Renal pelvis (tissue), 4 donors: ENCODE results near the gene STAU1. TPM values are rescaled to one million over a fixed set of nuclear protein-coding genes. Genes with fewer than 3 reads are reported as not detected.
"Not testable (repeated sequence)": the region's sequence is repeated elsewhere in the genome, so short reads cannot be mapped to it uniquely, and the experiment has no call there.

Experiments
- DNase-seq: peaks from one replicate; pipeline ENCODE4 v3.0.0-alpha.2; 2013
- polyA plus RNA-seq, 3 donors: library from polyadenylated mRNA; unstranded; fragments of 120-200 nt; gene quantifications; one replicate each; pipeline ENCODE4 v1.2.1, GENCODE V29; 2013; ENCODE audit not compliant: insufficient read length in 3 of 3

STAU1 gene
- polyA plus RNA-seq, 3 donors = 112 to 120 (median 117) TPM

- no peak for DNase-seq
These were observed 26.4 kb upstream of the STAU1 start for GRCh38 chr20:49214571-49214970.

GRCh38 chr20:49210757-49211110, 22.6 kb upstream of the STAU1 start:
- DNase-seq = no peak

DNA sequence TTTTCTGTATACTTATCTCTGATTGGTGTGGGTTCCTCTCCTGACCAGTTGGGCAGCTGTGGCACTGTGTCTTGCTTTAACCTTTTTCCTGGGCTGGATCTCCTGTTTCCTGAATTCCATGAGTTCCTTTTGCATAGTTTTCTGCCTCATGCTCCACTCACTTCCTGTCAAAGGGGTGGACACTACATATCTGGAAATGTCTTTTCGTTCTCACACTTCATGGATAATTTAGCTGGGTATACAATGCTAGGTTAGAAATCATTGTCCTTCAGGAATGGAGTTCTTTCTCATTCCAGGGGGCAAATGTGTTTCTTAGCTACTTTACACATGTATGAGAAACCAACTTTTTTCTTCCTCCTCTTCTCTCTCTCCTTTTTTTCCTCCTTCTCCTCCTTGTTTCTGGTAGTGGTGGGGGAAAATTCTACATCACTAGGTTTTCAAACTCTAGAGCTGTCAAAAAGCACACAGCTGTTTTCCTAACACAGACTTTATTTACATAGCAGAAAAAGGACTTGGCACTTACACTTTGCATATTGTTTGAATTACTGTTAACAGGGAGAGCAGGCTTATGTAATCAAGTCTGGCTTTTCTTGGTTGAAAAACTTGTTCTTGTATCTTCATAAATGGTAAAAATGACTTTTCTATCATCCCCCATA, 22.1 kb upstream of the STAU1 start:
- DNase-seq = no peak

DNA sequence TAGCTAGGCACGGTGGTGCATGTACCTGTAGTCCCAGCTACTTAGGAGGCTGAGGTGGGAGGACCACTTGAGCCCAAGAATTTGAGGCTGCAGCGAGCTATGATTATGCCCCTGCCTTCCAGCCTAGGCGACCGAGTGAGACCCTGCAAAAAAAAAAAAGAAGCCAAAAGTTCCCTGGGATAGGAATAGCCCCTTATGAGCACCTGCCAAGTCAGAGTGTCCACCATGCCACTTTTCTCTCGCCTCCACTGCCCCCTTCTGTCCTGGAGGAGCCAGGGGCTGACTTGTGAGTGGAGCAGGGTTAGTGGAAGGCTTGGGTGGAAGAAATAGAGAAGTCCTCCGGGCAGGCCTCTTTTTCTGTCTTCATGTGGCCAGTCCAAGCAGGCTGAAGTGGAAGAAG, 18.9 kb upstream of the STAU1 start:
- no peak for DNase-seq

DNA sequence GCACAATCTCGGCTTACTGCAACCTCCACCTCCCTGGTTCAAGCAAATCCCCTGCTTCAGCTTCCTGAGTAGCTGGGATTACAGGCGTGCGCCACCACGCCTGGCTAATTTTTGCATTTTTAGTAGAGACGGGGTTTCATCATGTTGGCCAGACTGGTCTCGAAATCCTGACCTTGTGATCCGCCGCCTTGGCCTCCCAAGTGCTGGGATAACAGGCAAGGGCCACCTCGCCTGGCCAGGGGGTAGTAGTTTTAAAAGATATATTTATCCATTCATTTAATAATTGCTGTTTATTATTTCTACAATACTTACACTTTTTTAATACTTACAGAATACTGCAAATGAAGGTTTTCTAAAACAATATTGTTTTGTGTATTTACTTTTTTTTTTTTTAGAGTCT, 15.6 kb upstream of the STAU1 start:
- DNase-seq = no peak

GRCh38 chr20:49203011-49203410, 14.9 kb upstream of the STAU1 start:
- no peak for DNase-seq

GRCh38 chr20:49199729-49200293, 11.7 kb upstream of the STAU1 start:
- no peak for DNase-seq

DNA sequence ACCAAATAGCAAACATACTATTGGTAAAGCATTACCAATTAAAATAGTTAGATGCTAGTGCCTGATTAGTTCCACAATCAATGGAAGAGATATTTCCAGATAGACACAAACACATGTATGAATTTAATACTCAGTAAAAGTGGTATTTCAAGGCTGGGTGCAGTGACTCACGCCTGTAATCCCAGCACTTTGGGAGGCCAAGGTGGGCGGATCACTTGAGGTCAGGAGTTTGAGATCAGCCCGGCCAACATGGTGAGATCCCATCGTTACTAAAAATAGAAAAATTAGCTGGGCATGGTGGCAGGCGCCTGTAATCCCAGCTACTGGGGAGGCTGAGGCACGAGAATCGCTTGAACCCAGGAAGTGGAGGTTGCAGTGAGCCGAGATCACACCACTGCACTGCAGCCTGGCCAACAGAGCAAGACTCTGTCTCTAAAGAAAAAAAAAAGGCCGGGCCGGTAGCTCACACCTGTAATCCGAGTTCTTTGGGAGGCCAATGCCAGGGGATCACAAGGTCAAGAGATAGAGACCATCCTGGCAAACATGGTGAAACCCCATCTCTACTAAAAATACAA, 4.9 kb upstream of the STAU1 start:
- DNase-seq = not testable (repeated sequence)

DNA sequence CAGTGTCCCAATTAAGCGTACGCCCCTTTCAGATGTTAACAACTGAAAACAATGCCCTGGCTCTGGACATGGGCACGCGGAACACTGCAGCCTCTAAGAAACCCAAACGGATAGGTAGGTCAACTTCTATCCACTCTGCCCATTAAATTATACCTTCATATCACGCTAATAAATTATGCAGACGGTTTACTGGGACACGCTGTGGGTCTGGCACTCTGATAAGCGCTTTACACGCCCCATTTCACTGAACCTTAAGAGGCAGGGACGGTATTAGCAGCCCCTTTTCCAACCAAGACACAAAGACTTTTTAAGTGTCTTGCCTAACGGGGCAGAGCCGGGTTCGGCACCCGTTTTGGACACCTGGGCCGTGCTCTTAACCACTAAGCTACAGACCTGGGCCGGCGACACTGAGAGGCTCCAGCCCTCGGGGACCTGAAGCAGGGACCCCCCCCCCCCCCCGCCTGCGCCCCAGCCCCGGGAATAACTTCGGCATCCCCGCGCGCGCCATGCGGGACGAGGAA, 744 bp downstream of the STAU1 start:
- peak; percentile 14 for DNase-seq

GRCh38 chr20:49186535-49187329, 1.4 kb downstream of the STAU1 start:
- DNase-seq = peak; percentile 53

GRCh38 chr20:49185071-49185761, 2.9 kb downstream of the STAU1 start:
- DNase-seq = no peak

GRCh38 chr20:49184691-49185070, 3.5 kb downstream of the STAU1 start:
- no peak for DNase-seq

DNA sequence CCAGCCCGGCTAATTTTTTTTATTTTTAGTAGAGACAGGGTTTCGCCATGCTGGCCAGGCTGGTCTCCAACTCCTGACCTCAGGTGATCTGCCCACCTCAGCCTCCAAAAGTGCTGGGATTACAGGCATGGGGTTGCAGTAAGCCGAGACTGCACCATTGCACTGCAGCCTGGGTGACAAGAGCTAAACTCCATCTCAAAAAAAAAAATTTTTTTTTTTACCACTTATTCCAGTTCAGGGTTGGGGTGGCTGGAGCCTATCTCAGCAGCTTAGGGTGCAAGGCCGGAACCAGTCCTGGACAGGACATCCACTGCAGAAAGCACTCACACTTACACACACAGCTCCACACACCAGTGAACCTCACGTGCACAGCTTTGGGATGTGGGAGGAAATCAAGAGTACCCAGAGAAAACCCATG, 4.0 kb downstream of the STAU1 start:
- not testable (repeated sequence) for DNase-seq

GRCh38 chr20:49183444-49183843, 4.7 kb downstream of the STAU1 start:
- DNase-seq = no peak

DNA sequence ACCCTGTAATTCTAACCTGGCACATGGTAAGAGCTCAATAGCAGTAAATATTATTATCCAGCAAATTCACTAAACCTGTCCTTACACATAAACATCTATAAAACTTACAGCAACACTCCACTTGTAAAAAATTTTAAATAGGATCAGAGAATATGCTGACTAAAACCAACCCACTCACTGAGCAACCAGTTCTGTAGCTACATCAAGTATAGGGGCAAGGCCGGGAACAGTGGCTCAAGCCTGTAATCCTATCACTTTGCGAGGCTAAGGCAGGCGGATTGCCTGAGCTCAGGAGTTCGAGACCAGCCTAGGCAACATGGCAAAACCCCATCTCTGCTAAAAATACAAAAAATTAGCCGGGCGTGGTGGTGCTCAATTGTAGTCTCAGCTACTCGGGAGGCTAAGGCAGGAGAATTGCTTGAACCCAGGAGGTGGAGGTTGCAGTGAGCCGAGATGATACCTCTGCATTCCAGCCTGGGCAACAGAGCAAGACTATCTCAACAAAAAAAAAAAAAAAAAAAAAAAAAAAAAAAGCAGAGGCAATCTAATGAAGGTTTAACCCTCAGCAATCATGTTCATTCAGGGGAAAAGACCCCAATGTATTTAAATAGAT, 6.8 kb downstream of the STAU1 start:
- no peak for DNase-seq

DNA sequence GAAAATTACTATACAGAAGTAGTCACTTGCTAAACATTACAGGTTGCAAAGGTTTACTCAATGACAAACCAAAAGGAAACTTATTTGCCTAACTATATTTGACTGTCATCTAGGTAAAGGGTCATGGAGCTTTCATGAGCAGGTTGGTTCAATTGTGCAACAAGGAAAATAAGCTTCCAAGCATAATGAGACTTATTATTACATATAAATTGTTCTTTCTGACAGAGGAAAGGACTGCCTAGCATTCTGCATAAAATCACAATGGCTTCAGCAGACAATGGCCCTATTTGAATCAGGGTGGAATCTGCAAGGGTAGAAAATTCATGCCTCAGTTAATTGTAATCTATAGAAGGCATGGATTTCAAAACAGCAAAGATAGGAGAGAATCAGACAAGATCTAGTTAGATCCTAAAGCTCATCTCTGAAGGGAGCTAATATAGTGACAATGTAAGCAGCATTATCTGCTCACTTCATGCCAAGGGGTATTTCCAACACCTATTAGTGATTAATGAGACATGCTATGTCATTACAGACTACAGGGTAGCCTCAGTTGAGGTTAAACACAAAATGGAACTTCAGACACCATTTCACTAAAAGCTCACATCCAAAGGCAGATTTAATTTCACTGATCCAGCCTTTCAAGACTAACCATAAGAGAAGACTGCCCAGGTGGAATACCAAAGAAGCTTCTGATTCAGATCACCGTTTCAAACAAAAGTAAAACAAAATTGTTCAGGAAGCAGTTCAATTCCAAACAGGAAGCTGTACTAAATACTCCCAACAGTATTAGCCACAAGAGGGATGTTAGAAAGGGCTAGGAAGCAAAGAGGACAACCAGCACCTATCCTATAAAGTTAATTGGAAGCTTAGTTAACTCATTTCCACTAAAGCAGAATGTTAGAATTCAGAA, 8.5 kb downstream of the STAU1 start:
- no peak for DNase-seq

DNA sequence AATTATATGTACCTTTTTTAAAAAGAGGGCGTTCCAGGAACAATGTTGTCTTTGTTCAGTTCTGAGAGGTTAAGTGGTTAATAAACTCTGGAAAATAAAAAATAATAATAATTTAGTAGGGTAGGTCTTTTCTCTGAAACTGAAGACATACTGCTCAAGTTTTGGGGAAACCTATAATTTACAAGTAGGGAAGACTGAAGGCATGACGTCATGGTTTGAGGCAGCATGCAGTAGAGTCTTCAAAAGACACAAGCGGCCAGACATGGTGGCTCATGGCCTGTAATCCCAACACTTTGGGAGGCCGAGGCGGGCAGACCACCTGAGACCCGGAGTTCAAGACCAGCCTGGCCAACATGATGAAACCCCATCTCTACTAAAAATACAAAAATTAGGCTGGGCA, 14.0 kb downstream of the STAU1 start:
- no peak for DNase-seq

- DNase-seq = no peak
These were observed 15.7 kb downstream of the STAU1 start for GRCh38 chr20:49172413-49172812.

DNA sequence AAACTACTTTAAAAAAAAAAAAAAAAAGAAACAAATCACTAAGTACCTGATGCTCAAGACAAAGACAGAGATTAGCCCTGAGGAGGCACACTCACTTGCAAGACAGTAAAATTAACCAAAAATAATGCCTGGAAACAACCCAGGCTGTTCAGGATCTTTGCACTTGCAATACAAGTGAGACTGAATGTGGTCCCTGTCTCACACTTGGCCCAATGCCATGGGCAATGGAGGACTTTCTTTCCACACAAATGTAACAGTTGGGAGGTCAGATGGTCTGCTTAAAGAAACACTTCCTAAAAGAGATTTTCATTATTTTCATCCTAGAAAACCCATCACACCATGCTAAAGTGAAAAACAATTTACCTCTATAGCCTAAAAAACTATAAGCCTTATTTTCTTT, 16.2 kb downstream of the STAU1 start:
- no peak for DNase-seq

DNA sequence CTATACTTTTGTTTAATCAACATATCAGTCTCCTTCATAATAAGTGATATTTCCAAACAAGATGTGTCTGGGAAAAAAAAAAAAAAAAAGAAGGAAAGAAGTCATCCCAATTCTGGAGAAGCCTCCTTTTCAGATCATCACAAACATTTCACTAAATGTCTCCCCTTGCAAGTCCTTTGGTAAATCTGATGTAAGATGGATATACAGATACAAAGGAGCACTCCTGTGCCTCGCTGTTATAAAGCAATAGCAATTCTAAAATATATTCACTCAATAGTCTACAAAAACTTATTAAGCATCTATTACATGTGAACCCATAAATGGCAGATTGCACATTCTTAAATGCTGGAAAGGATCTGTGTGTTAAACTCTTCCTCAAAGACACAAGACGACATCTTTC, 17.4 kb downstream of the STAU1 start:
- DNase-seq = no peak

DNA sequence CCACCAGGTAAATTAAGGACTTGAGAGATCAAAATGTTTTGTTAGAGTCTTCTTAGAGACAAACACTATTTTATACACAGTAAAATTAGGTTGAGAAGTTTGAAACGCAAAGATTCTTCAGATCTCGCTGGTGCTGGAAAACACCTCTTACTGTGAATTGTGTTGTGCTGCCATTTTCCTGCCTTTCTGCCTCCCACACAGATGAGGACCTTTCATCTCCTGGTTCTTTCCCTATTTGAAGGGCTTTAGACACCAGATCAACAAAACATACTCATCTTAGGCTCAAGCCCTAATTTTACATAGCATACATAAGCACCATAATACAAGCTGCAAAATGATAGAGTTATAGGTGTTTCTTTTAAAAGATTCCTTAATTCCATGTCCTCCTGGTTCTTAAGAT, 18.6 kb downstream of the STAU1 start:
- DNase-seq = no peak
